GM12874 (cell line): ENCODE results near the gene AMH.

ENCODE experiments used
- TF ChIP-seq, protein P1 (sequence below): IDR thresholded peaks from 2 replicates; pipeline ENCODE4 v1.5.1; 2011; ENCODE audit warnings: low read depth, mild to moderate bottlenecking, control low read depth, low read length, moderate library complexity; ENCODE audit not compliant: insufficient read depth

Gene AMH

GRCh38 chr19:2208975-2209374 lies 40.1 kb upstream of the AMH start:
- TF ChIP-seq, protein P1, sequence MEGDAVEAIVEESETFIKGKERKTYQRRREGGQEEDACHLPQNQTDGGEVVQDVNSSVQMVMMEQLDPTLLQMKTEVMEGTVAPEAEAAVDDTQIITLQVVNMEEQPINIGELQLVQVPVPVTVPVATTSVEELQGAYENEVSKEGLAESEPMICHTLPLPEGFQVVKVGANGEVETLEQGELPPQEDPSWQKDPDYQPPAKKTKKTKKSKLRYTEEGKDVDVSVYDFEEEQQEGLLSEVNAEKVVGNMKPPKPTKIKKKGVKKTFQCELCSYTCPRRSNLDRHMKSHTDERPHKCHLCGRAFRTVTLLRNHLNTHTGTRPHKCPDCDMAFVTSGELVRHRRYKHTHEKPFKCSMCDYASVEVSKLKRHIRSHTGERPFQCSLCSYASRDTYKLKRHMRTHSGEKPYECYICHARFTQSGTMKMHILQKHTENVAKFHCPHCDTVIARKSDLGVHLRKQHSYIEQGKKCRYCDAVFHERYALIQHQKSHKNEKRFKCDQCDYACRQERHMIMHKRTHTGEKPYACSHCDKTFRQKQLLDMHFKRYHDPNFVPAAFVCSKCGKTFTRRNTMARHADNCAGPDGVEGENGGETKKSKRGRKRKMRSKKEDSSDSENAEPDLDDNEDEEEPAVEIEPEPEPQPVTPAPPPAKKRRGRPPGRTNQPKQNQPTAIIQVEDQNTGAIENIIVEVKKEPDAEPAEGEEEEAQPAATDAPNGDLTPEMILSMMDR, result no peak

DNA sequence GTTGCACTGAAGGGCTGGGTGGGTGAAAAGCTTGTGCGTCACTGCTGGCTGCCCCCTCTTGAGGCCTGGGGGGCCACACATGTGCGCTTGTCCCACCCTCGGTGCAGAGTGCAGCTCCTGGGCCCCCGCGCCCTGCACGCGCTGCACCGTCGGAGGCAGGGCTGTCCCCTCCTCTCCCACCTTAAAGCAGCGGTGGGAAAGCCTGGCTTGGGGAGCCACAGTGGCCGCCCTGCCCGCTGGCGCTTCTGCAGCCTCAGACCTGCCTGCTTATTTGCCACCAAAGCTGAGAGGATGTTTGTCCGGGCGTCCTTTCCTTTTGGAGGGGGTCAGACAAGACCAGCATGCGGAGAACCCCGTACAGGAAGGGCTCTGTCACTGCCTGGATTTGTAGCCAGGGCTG lies 39.7 kb upstream of the AMH start:
- TF ChIP-seq, protein P1, result no peak

- TF ChIP-seq, protein P1, result no peak
Observed at GRCh38 chr19:2210206-2210605, 38.9 kb upstream of the AMH start.

DNA sequence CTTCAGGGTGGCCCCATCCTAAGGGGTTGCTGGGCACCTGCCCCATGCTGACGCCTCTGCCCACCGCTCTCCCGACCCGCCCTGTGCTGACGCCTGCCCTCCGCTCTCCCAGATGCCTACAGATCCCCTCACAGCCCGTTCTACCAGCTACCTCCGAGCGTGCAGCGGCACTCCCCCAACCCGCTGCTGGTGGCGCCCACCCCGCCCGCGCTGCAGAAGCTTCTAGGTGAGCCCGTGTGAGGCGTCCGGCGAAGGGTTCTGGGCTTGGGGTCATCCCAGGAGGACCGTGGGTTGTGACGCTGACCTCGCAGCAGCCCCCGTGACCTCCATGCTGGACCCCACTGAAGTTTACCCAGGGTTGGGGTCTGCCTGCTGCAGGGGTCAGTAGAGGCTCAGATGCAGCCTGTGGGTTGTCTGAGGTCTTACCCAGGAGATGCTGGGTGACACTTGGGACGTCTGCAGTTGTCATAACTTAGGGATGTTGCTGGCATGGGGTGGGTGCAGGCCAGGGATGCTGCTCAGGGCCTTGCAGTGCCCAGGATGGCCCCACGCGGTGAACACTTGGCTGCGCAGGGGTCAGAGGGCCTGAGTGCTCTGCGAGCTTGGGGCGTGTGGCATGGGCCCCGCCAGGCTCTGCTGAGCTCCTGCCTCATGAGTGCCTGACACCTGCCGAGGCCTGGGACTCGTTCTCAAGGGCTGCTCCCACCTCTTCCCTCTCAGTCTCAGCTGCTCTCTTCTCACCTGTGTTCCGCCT lies 38.0 kb upstream of the AMH start:
- TF ChIP-seq, protein P1, result no peak

GRCh38 chr19:2212861-2213711 lies 36.0 kb upstream of the AMH start:
- TF ChIP-seq, protein P1, result no peak

DNA sequence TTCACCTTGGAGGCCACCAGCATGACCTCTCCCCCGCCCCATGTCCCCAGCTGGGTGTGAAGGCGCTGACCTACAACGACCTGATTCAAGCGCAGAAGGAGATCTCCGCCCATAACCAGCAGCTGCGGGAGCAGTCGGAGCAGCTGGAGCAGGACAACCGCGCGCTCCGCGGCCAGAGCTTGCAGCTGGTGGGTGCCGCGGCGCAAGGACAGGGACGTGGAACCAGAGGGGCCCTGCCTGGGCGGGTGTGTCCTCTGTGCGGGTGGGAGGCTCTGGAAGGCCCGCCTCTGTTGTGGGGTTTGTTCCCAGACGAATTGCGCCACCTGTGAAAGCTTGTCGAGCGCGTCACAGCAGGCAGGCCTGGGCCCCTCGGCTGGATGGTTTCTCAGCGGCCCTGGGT lies 35.3 kb upstream of the AMH start:
- TF ChIP-seq, protein P1, result no peak

- TF ChIP-seq, protein P1, result no peak
Observed at GRCh38 chr19:2214251-2214650, 34.9 kb upstream of the AMH start.
